AG10803 (cell line): ENCODE measurements around the gene SMAD2.

Experiments
- DNase-seq: peaks from one replicate; pipeline ENCODE4 v3.0.0; 2010; ENCODE audit warnings: low read depth
- H3K4me3 ChIP-seq: 2 replicates; pipeline ENCODE4 v1.5.1; 2011; ENCODE audit warnings: mild to moderate bottlenecking, low read length, control low read depth
- CTCF ChIP-seq: conservative IDR thresholded peaks from 2 replicates; pipeline ENCODE4 v1.5.1; 2011; ENCODE audit warnings: mild to moderate bottlenecking, low read length, control low read depth, inconsistent platforms

Gene SMAD2

GRCh38 chr18:47912343-47912742 is 18.1 kb downstream of the SMAD2 start:
- no peak for TF ChIP-seq CTCF
- DNase-seq = no peak
- H3K4me3 ChIP-seq = no peak overlapping the region

GRCh38 chr18:47911877-47912276 is 18.6 kb downstream of the SMAD2 start:
- TF ChIP-seq CTCF = no peak
- DNase-seq = no peak
- no peak overlapping the region for H3K4me3 ChIP-seq

- no peak for DNase-seq
These were observed 21.0 kb downstream of the SMAD2 start for GRCh38 chr18:47909484-47909883.

GRCh38 chr18:47908592-47908991 is 21.9 kb downstream of the SMAD2 start:
- DNase-seq = no peak

More at GRCh38 chr18:47909484-47909883, 21.0 kb downstream of the SMAD2 start:
- no peak overlapping the region for H3K4me3 ChIP-seq
- no peak for TF ChIP-seq CTCF

GRCh38 chr18:47906408-47906807 is 24.1 kb downstream of the SMAD2 start:
- TF ChIP-seq CTCF = no peak
- DNase-seq = no peak

More at GRCh38 chr18:47908592-47908991, 21.9 kb downstream of the SMAD2 start:
- H3K4me3 ChIP-seq = no peak overlapping the region
- no peak for TF ChIP-seq CTCF

GRCh38 chr18:47903809-47904208 is 26.6 kb downstream of the SMAD2 start:
- no peak for DNase-seq
- no peak for TF ChIP-seq CTCF
- no peak overlapping the region for H3K4me3 ChIP-seq

More at GRCh38 chr18:47906408-47906807, 24.1 kb downstream of the SMAD2 start:
- H3K4me3 ChIP-seq = no peak overlapping the region

- no peak for DNase-seq
- H3K4me3 ChIP-seq = no peak overlapping the region
- TF ChIP-seq CTCF = no peak
These were observed 28.7 kb downstream of the SMAD2 start for GRCh38 chr18:47901624-47902362.
